HS-5 (cell line): ENCODE measurements around the gene GALNT12.

ENCODE experiments used
- DNase-seq: peaks from one replicate; pipeline ENCODE4 v3.0.0-alpha.2; 2012; ENCODE audit warnings: low read depth

GALNT12 gene

GRCh38 chr9:98832768-98833089 lies 25.3 kb downstream of the GALNT12 start:
- no peak for DNase-seq

GRCh38 chr9:98833090-98833956 lies 25.9 kb downstream of the GALNT12 start:
- no peak for DNase-seq

GRCh38 chr9:98834386-98834785 lies 26.9 kb downstream of the GALNT12 start:
- no peak for DNase-seq

GRCh38 chr9:98836206-98836605 lies 28.7 kb downstream of the GALNT12 start:
- DNase-seq = no peak

- no peak for DNase-seq
Measured at GRCh38 chr9:98837516-98837915, 30.0 kb downstream of the GALNT12 start.

- DNase-seq = no peak
Measured at GRCh38 chr9:98838155-98838867, 30.8 kb downstream of the GALNT12 start.

GRCh38 chr9:98838868-98839565 lies 31.5 kb downstream of the GALNT12 start:
- DNase-seq = no peak

GRCh38 chr9:98839724-98840123 lies 32.3 kb downstream of the GALNT12 start:
- DNase-seq = no peak

GRCh38 chr9:98842510-98842909 lies 35.0 kb downstream of the GALNT12 start:
- DNase-seq = no peak

- no peak for DNase-seq
Measured at GRCh38 chr9:98846081-98846480, 38.6 kb downstream of the GALNT12 start.

- no peak for DNase-seq
Measured at GRCh38 chr9:98846879-98847278, 39.4 kb downstream of the GALNT12 start.

- peak; percentile 69 for DNase-seq
Measured at GRCh38 chr9:98848450-98849149, 41.1 kb downstream of the GALNT12 start.

GRCh38 chr9:98849563-98849962 lies 42.1 kb downstream of the GALNT12 start:
- DNase-seq = no peak

- DNase-seq = no peak
Measured at GRCh38 chr9:98850851-98851729, 43.6 kb downstream of the GALNT12 start.

- DNase-seq = no peak
Measured at GRCh38 chr9:98851730-98852459, 44.4 kb downstream of the GALNT12 start.

GRCh38 chr9:98852460-98852734 lies 44.9 kb downstream of the GALNT12 start:
- no peak for DNase-seq

- DNase-seq = no peak
Measured at GRCh38 chr9:98852961-98853360, 45.5 kb downstream of the GALNT12 start.

- DNase-seq = peak; percentile 64
Measured at GRCh38 chr9:98854266-98854665, 46.8 kb downstream of the GALNT12 start.

- DNase-seq = no peak
Measured at GRCh38 chr9:98855592-98855991, 48.1 kb downstream of the GALNT12 start.

- no peak for DNase-seq
Measured at GRCh38 chr9:98856982-98857381, 49.5 kb downstream of the GALNT12 start.

- no peak for DNase-seq
Measured at GRCh38 chr9:98859941-98860340, 52.5 kb downstream of the GALNT12 start.
